Keratinocyte (primary cell): Measurements from ENCODE around the gene RASGRP3.

Experiments used
- CTCF ChIP-seq, 3 experiments: IDR thresholded peaks in 1 of 3; conservative IDR thresholded peaks in 1 of 3; optimal IDR thresholded peaks in 1 of 3; 2 replicates in 2 of 3; 3 replicates in 1 of 3; pipeline versions ENCODE3 to v1.5.1; 2011; ENCODE audit warnings: low read length in 3 of 3, mild to moderate bottlenecking in 3 of 3, moderate library complexity in 2 of 3, control low read depth in 1 of 3, inconsistent platforms in 1 of 3; ENCODE audit not compliant: insufficient read depth in 2 of 3; ENCODE audit errors: extremely low read depth in 1 of 3
- EZH2 ChIP-seq: IDR thresholded peaks from one replicate; pipeline ENCODE4 v1.6.1; 2012; ENCODE audit warnings: inconsistent platforms, mild to moderate bottlenecking, low read length, moderate library complexity

- no peak for TF ChIP-seq CTCF (optimal IDR thresholded peaks at IDR 0.05 in 1 of 3, IDR thresholded peaks at IDR 0.05 in 1 of 3, conservative IDR thresholded peaks at IDR 0.05 in 1 of 3; ENCODE audit: extremely low read depth in 1 of 3, insufficient read depth in 2 of 3, low read length in 3 of 3)
- no peak for TF ChIP-seq EZH2
Measured at GRCh38 chr2:33448220-33448899, 28.1 kb upstream of the RASGRP3 start.
